ENCODE measurements around the gene HIGD1B.

HIGD1B gene

DNA sequence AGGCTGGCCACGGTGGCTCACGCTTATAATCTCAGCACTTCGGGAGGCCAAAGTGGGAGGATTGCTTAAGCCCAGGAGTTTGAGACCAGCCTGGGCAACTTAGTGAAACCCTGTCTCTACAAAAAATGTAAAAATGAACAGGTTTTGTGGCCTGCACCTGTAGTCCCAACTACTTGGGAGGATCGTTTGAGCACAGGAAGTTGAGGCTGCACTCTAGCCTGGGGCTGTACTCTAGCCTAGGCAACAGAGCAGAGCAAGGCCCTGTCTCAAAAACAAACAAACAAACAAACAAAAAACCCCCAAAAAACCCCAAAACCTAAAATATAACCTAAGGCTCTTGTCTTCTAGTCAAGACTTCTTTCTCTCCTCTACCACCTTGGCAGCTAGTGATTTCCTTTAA, 7.4 kb upstream of the HIGD1B start:
- DNase-seq (ENCODE audit: low spot score) = no peak
- TF ChIP-seq, protein P1, sequence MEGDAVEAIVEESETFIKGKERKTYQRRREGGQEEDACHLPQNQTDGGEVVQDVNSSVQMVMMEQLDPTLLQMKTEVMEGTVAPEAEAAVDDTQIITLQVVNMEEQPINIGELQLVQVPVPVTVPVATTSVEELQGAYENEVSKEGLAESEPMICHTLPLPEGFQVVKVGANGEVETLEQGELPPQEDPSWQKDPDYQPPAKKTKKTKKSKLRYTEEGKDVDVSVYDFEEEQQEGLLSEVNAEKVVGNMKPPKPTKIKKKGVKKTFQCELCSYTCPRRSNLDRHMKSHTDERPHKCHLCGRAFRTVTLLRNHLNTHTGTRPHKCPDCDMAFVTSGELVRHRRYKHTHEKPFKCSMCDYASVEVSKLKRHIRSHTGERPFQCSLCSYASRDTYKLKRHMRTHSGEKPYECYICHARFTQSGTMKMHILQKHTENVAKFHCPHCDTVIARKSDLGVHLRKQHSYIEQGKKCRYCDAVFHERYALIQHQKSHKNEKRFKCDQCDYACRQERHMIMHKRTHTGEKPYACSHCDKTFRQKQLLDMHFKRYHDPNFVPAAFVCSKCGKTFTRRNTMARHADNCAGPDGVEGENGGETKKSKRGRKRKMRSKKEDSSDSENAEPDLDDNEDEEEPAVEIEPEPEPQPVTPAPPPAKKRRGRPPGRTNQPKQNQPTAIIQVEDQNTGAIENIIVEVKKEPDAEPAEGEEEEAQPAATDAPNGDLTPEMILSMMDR (IDR thresholded peaks at IDR 0.05; ENCODE audit: extremely low read depth, missing control alignments) = no peak

- DNase-seq (ENCODE audit: low spot score) = no peak
- TF ChIP-seq, protein P1 (IDR thresholded peaks at IDR 0.05; ENCODE audit: extremely low read depth, missing control alignments) = no peak
Measured at GRCh38 chr17:44840936-44841335, 6.7 kb upstream of the HIGD1B start.

GRCh38 chr17:44842748-44843147, 4.9 kb upstream of the HIGD1B start:
- TF ChIP-seq, protein P1 (IDR thresholded peaks at IDR 0.05; ENCODE audit: extremely low read depth, missing control alignments) = no peak
- DNase-seq (ENCODE audit: low spot score) = no peak

DNA sequence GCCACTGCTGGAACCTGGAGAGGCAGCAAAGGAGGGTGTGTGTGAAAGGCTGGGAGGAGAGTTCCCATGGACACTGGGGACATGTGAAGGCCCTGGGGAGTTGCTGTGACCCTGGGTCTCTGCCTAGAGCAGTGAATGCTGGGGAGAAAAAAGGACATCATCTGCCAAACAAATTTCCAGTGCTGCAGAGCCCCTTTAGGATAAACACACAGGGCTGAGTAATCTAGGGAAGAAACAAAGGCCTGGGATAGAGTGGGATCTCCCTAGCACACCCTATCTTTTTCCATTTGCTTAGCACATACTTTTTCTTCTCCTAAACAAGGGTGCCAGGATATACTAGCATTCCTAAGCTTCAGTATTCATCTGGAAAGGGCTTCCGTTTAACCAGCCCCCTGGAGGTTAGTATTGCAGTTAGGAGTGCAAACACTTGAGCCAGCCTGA, 3.3 kb upstream of the HIGD1B start:
- TF ChIP-seq, protein P1 (IDR thresholded peaks at IDR 0.05; ENCODE audit: extremely low read depth, missing control alignments) = no peak
- no peak for DNase-seq (ENCODE audit: low spot score)

DNA sequence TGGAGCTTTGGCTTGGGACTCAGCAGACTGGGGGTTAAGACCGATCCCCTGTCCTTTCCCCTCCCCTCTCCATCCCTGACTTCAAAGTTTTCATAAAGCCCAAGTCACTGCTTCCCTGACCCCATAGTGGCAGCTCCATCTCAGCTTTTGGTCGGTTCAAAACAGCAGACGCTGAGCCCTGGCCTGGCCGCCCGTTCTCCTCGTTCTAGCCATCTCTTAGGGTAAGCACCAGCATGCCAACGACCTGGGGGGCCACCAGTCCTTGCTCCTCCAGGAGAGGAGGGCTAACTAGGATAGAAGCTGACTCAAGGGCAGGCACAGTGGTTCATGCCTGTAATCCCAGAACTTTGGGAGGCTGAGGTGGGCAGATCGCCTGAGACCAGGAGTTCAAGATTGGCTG, 1.5 kb upstream of the HIGD1B start:
- TF ChIP-seq, protein P1 (IDR thresholded peaks at IDR 0.05; ENCODE audit: extremely low read depth, missing control alignments) = no peak
- no peak for DNase-seq (ENCODE audit: low spot score)

GRCh38 chr17:44848257-44848795, 643 bp downstream of the HIGD1B start:
- TF ChIP-seq, protein P1 (IDR thresholded peaks at IDR 0.05; ENCODE audit: extremely low read depth, missing control alignments) = no peak
- DNase-seq (ENCODE audit: low spot score) = no peak

DNA sequence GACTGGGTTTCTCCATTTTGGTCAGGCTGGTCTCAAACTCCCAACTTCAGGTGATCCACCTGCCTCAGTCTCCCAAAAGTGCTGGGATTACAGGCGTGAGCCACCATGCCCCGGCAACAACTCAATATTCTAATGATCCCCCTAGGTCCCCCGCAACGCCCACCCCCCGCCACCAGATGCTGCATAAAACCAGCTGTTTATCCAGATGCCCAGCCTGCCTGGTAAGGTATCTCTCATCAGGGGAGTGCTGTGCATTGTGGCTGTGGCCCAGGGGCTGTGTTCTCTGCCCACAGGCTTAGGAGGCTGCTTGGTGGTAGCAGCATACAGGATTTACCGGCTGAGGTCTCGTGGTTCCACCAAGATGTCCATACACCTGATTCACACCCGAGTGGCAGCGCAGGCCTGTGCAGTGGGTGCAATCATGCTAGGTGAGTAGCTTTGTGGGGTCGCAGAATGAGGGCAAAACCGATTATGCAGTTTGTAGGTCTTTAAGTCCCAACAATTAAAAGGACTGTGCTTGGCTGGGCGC, 1.3 kb downstream of the HIGD1B start:
- TF ChIP-seq, protein P1 (IDR thresholded peaks at IDR 0.05; ENCODE audit: extremely low read depth, missing control alignments) = no peak
- DNase-seq (ENCODE audit: low spot score) = no peak

Measured in GM20000 (cell line).